GM23338 (cell line): ENCODE results near the gene SOCS2. TPM values are rescaled to one million over a fixed set of nuclear protein-coding genes. Genes with fewer than 3 reads are reported as not detected.

ENCODE experiments used
- ATAC-seq: fragments of 200-7000 bp; cut with Tn5 transposase; 3 replicates; pipeline ENCODE4 v1.9.1; 2020
- DNase-seq: peaks from one replicate; pipeline ENCODE4 v3.0.0-alpha.2; 2015; ENCODE audit warnings: low spot score
- H2AFZ ChIP-seq: fragments of 200-600 bp; sonication (generic); 2 replicates; pipeline ENCODE4 v1.8.0; 2016; ENCODE audit warnings: antibody characterized with exemption, mild to moderate bottlenecking, moderate library complexity
- H3F3A ChIP-seq: fragments of 200-600 bp; sonication (generic); replicated peaks from 2 replicates; pipeline ENCODE4 v1.8.0; 2017; ENCODE audit warnings: antibody characterized with exemption, mixed run types, low read depth
- H3K27ac ChIP-seq: fragments of 200-600 bp; sonication (generic); 2 replicates; pipeline ENCODE4 v1.6.1; 2016; ENCODE audit warnings: low read depth
- H3K27me3 ChIP-seq: fragments of 200-600 bp; sonication (generic); 2 replicates; pipeline ENCODE4 v1.8.0; 2016; ENCODE audit warnings: mild to moderate bottlenecking, mixed run types, moderate library complexity; ENCODE audit not compliant: insufficient read depth
- H3K36me3 ChIP-seq: fragments of 200-600 bp; sonication (generic); 2 replicates; pipeline ENCODE4 v1.8.0; 2016; ENCODE audit warnings: mild to moderate bottlenecking; ENCODE audit not compliant: insufficient read depth
- H3K4me1 ChIP-seq: fragments of 200-600 bp; sonication (generic); 2 replicates; pipeline ENCODE4 v1.8.0; 2016; ENCODE audit warnings: mild to moderate bottlenecking, moderate library complexity; ENCODE audit not compliant: insufficient read depth
- H3K4me2 ChIP-seq: fragments of 200-600 bp; sonication (generic); 2 replicates; pipeline ENCODE4 v1.7.1; 2017; ENCODE audit warnings: mixed run types
- H3K4me3 ChIP-seq: fragments of 200-600 bp; sonication (generic); 2 replicates; pipeline ENCODE4 v1.6.1; 2016; ENCODE audit warnings: mixed run types
- H3K79me2 ChIP-seq: fragments of 200-600 bp; sonication (generic); replicated peaks from 2 replicates; pipeline ENCODE4 v1.8.0; 2017; ENCODE audit warnings: mild to moderate bottlenecking; ENCODE audit not compliant: insufficient read depth
- H3K9me2 ChIP-seq: fragments of 200-600 bp; sonication (generic); 2 replicates; pipeline ENCODE4 v1.8.0; 2017; ENCODE audit not compliant: insufficient read depth
- H4K20me1 ChIP-seq: fragments of 200-600 bp; sonication (generic); replicated peaks from 2 replicates; pipeline ENCODE4 v1.8.0; 2017; ENCODE audit warnings: mild to moderate bottlenecking; ENCODE audit not compliant: insufficient read depth
- H3K27ac Mint-ChIP-seq: 2 replicates; pipeline ENCODE4 v1.8.0; 2020; ENCODE audit warnings: inconsistent platforms, mild to moderate bottlenecking, moderate library complexity, mixed read lengths
- H3K27me3 Mint-ChIP-seq: 3 replicates; pipeline ENCODE4 v1.8.0; 2022; ENCODE audit warnings: low read depth, mild to moderate bottlenecking, moderate library complexity, mixed read lengths, inconsistent platforms; ENCODE audit not compliant: insufficient read depth, poor library complexity
- H3K36me3 Mint-ChIP-seq: 3 replicates; pipeline ENCODE4 v1.8.0; 2021; ENCODE audit warnings: low read depth, mild to moderate bottlenecking, inconsistent platforms, moderate library complexity, mixed read lengths
- H3K4me1 Mint-ChIP-seq: 3 replicates; pipeline ENCODE4 v1.8.0; 2020; ENCODE audit warnings: mild to moderate bottlenecking, inconsistent platforms, mixed read lengths
- H3K4me3 Mint-ChIP-seq: 3 replicates; pipeline ENCODE4 v1.8.0; 2021; ENCODE audit warnings: moderate library complexity, mild to moderate bottlenecking, inconsistent platforms, mixed read lengths
- H3K9me3 Mint-ChIP-seq: 3 replicates; pipeline ENCODE4 v1.8.0; 2020; ENCODE audit warnings: moderate library complexity, mild to moderate bottlenecking, inconsistent platforms, mixed read lengths
- CREB1 ChIP-seq: fragments of 250-450 bp; sonication (Bioruptor Pico); IDR thresholded peaks from 2 replicates; pipeline ENCODE4 v1.5.0; 2020; ENCODE audit warnings: low read depth, mild to moderate bottlenecking, moderate library complexity
- CTCF ChIP-seq, 2 experiments: fragments of 200-600 bp in 1 of 2; sonication (generic) in 1 of 2; conservative IDR thresholded peaks; 2 replicates each; pipeline versions ENCODE4 v1.5.1 to v1.6.1; 2016 to 2017; ENCODE audit warnings: antibody characterized with exemption in 2 of 2, low read depth in 2 of 2, mild to moderate bottlenecking in 2 of 2, moderate library complexity in 1 of 2
- JUNB ChIP-seq: IDR thresholded peaks from one replicate; pipeline ENCODE4 v1.6.1; 2016; ENCODE audit warnings: antibody characterized with exemption; ENCODE audit not compliant: unreplicated experiment
- NANOG ChIP-seq: IDR thresholded peaks from 2 replicates; pipeline ENCODE4 v1.6.1; 2016; ENCODE audit warnings: antibody characterized with exemption, borderline replicate concordance
- ZNF331 ChIP-seq: fragments of 250-450 bp; sonication (Bioruptor Pico); IDR thresholded peaks from 2 replicates; pipeline ENCODE4 v1.5.0; 2020; ENCODE audit warnings: low read depth, mild to moderate bottlenecking, moderate library complexity
- ZNF462 ChIP-seq: fragments of 250-450 bp; sonication (Bioruptor Pico); IDR thresholded peaks from 2 replicates; pipeline ENCODE4 v1.5.0; 2020; ENCODE audit warnings: mild to moderate bottlenecking, moderate library complexity
- polyA plus RNA-seq: library from polyadenylated mRNA; unstranded; fragments of >200 nt; fragmentation: Nextera tagmentation; extraction: Ambion mirVana; gene quantifications from 2 replicates; pipeline ENCODE4 v1.2.1, GENCODE V29; 2016
- total RNA-seq: library from RNA; depleted of rRNA; stranded (reverse); fragments of >200 nt; shearing (Covaris generic); gene quantifications from 2 replicates; pipeline ENCODE4 v1.2.3, GENCODE V29; 2014

The SOCS2 gene
- total and polyA plus RNA-seq, 2 experiments from 2014 or later: 15.5 to 32.4 TPM

DNA sequence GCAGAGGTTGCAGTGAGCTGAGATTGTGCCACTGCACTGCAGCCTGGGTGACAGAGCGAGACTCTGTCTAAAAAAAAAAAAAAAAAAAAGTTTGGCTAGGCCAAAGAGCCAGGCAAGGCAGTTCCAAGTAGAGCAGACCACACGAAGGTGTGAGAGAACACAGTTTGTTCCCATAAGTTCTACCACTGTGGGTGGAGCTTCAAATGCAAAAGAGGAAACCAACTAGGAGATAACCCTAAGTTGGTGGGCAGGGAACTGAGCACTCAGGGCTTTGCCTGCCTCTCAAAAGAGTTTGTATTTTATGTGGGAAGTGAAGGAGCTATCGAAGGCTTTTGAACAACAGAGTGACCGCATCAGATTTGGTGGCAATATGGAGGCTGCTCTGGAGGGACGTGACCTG lies 15.1 kb downstream of the SOCS2 start (continued):
- no peak for TF ChIP-seq ZNF462
- no peak for TF ChIP-seq JUNB
- TF ChIP-seq CTCF (conservative IDR thresholded peaks at IDR 0.05; ENCODE audit: low read depth in 2 of 2): no peak

DNA sequence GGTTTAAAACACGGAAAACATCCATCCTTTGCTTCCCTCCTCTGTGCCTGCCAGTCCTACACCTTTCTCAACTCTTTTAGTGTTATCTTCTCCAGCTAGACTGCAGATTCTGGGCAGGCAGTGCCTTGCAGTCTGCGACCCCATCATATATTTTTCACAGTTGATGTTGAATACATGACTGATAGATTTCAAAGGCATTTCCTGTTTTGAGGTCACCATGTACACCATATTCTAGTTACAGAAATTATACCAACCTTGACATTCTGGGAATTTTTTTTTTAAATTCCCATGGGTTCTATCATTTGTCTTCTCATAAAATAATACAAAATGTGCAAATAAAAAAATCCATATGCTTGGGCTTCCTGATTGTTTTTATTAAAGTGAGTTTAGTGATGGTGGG lies 16.6 kb downstream of the SOCS2 start:
- Histone ChIP-seq H3K27ac (no peak overlapping the region), H3K36me3 (no peaks in the 10 kb centered on the region), H3K79me2 (no peaks in the 10 kb centered on the region), H3K4me3 (no peak overlapping the region), H3K4me1 (peaks cover 37% of the 10 kb centered on the region), H2AFZ (no peak overlapping the region), H3K9me2 (no peaks in the 10 kb centered on the region), H4K20me1 (no peaks in the 10 kb centered on the region), H3K27me3 (peaks cover 12% of the 10 kb centered on the region), H3K4me2 (no peak overlapping the region), H3F3A (no peaks in the 10 kb centered on the region)
- no peaks in the 10 kb centered on the region; the same call in 2 of the 3 replicates for H3K36me3 Mint-ChIP-seq
- ATAC-seq: no peak
- H3K4me3 Mint-ChIP-seq: no peak overlapping the region
- no peak for DNase-seq
- peaks cover 48% of the 10 kb centered on the region for H3K4me1 Mint-ChIP-seq
- H3K27me3 Mint-ChIP-seq: peaks cover 4% of the 10 kb centered on the region
- no peaks in the 10 kb centered on the region for H3K9me3 Mint-ChIP-seq
- H3K27ac Mint-ChIP-seq: no peak overlapping the region
- TF ChIP-seq CREB1 (CRISPR knock-in tag) (no peak), JUNB (no peak), ZNF462 (no peak), ZNF331 (CRISPR knock-in tag) (no peak), NANOG (no peak)
